Stimulated activated CD8-positive, alpha-beta memory T cell treated with anti-CD3 and anti-CD28 coated beads, Interleukin-15, amount 100 ng/mL, for 24 hours (primary cell): ENCODE measurements around the gene NAT9.

Experiments
- DNase-seq: peaks from one replicate; pipeline ENCODE4 v3.0.0-alpha.2; 2020; ENCODE audit warnings: low read depth

The NAT9 gene

GRCh38 chr17:74776044-74776962, at the start of gene NAT9:
Gene NAT9 (minus strand): TSS chr17:74776345. CDS start chr17:74775698, 647 bp downstream.
- peak; percentile 100 for DNase-seq

GRCh38 chr17:74824961-74825627, 48.9 kb upstream of the NAT9 start:
- DNase-seq = no peak

DNA sequence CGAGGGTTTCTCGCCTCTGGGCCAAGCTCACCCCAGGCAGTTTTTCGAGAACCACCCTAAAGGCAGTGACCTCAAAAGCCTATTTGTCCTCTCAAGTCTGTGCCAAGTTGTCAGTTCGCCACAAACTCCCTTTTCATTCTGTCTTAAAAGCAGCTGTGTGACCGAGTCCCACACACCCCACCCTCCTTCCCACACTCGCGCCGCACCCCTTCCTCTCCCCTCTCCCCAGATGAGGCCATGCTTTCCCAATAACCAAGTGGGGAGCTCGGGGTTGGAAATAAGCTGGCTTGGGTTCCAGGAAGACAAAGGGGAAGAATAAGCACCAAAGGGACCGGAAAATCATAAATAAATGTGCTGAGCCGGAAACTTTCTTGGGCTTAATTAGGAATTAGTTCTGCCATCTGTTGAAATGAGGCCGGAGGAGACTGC, 46.8 kb upstream of the NAT9 start:
- DNase-seq = no peak

- DNase-seq = no peak
Measured at GRCh38 chr17:74822335-74822938, 46.3 kb upstream of the NAT9 start.

GRCh38 chr17:74821655-74822334, 45.6 kb upstream of the NAT9 start:
- no peak for DNase-seq

- DNase-seq = no peak
Measured at GRCh38 chr17:74819801-74820436, 43.8 kb upstream of the NAT9 start.

DNA sequence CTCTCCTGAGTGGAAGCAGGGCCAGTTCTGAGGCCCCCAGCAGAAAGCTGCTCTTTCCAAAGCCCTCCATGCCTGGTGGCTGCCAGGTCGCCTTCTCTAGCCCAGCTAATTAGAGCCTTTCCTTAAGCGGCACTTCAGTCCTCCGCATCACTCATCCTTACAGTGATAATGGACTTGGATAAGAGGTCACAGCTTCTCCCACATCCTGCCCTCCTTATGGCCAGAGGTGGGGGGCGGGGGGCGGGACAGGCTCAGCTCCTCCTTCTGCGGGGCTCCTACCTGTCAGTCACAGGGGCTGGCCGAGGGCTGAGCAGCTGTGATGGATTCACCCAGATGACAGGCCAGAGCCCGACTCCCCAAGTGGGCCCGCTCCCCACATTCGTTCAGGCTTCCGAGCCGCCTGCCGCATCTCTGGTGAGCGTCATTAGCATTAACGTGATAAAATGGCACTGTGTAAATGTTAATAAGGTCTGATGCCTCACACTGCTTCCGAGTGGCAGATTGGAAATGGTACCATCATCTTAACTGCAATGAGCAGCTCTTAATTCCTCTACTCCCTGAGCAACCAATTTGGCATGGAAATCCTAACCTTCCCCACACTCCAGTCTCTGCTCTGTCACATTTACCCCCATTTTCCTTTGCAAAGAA, 42.3 kb upstream of the NAT9 start:
- no peak for DNase-seq

- DNase-seq = no peak
Measured at GRCh38 chr17:74816905-74817620, 40.9 kb upstream of the NAT9 start.

- no peak for DNase-seq
Measured at GRCh38 chr17:74815550-74816370, 39.6 kb upstream of the NAT9 start.

DNA sequence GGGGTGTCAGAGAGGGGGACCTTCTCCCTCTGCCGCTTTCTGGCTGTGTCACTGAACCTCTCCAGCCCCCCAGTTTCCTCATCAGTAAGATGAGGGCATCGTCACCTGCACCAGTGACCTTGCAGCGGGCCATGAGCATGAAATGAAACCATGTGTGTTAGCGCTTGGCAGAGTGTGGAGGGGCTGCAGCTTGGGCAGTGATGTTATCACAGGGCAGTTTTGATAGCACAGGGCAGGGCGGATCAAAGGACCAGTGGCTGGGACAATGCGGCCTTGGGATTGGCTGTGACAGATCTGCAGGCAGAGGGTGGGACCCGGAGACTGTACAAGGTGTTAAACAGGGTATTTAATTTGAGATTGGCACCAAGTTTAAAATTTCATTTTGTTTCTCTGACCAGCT, 38.9 kb upstream of the NAT9 start:
- DNase-seq = no peak

GRCh38 chr17:74814453-74814852, 38.3 kb upstream of the NAT9 start:
- no peak for DNase-seq

- DNase-seq = no peak
Measured at GRCh38 chr17:74812109-74813009, 36.2 kb upstream of the NAT9 start.

- DNase-seq = no peak
Measured at GRCh38 chr17:74810699-74811485, 34.7 kb upstream of the NAT9 start.

DNA sequence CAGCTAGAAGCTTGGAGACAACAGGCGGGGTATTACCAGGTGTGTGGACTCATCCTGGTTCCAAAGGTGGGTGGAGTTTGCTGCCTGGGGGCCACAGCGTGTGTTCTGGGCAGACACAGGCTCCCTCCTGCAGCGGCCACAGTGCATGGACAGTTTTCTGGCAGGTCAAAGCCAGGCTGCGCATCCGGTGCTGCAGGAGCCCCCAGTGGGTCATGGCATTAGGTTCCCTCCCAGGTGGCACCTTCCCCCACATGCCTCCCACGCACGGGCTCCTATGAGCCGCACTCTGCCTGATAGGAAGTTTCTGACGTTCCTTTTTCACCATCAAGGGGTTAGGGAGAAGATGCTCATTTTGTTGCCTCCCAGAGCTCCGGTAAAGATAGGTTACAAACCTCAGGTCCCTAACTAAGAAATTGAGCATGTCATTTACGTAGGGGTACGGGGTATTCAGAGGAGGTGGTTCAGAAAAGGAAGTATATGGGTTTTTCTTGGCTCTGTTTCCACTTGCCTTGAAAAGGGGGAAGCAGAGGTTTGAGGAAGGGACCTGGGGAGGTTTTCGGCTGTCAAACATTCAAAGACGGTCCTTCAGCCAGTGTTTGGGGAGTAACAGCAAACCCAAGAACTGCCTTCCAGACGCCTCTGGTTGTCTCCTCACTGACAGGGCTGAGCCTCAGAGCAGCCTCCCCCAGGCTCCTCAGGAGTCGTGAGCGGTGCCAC, 32.7 kb upstream of the NAT9 start:
- no peak for DNase-seq

DNA sequence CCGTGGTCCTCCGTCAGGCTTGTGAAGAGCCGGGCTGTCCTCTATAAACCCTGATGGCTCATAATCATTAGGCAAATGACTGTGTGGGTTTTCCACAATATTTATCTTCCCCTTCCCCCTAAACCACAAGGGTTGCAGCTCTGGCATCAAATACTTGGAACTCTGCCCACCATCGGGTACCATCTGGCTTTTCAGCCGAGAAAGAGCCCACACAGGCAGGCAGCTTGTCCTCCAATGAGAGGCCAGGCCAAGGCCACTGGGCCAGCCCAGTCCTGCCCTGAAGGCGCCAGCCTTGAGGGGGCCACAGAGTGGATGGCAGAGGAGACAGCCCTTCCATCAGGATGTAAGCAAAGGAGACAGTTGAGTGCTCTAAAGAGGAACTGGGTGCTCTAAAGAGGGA, 31.8 kb upstream of the NAT9 start:
- DNase-seq = no peak

- no peak for DNase-seq
Measured at GRCh38 chr17:74807441-74807840, 31.3 kb upstream of the NAT9 start.

- DNase-seq = no peak
Measured at GRCh38 chr17:74806334-74806733, 30.2 kb upstream of the NAT9 start.
